GM12891 (cell line): Measurements from ENCODE around the gene DIP2C.
"Not testable (repeated sequence)": the region's sequence is repeated elsewhere in the genome, so short reads cannot be mapped to it uniquely, and the experiment has no call there.

Experiments
- DNase-seq: peaks from one replicate; pipeline ENCODE4 v3.0.0; 2011; ENCODE audit warnings: low spot score; ENCODE audit not compliant: insufficient read length
- FAIRE-seq: peaks from 2 replicates; lab custom pipeline; 2011; peaks lifted over from hg19 to GRCh38; lab: Jason Lieb, UNC
- PAX5 ChIP-seq: IDR thresholded peaks from 2 replicates; pipeline ENCODE4 v1.6.1; 2011; ENCODE audit warnings: low read length, moderate library complexity, mild to moderate bottlenecking; ENCODE audit not compliant: insufficient read depth, severe bottlenecking
- POLR2A ChIP-seq: IDR thresholded peaks from 2 replicates; pipeline ENCODE4 v1.6.1; 2011; ENCODE audit warnings: low read depth, low read length, control low read depth
- POLR2AphosphoS5 ChIP-seq: IDR thresholded peaks from 2 replicates; pipeline ENCODE4 v1.6.1; 2011; ENCODE audit warnings: low read depth, low read length, control low read depth
- POU2F2 ChIP-seq: IDR thresholded peaks from 2 replicates; pipeline ENCODE4 v1.6.1; 2011; ENCODE audit warnings: low read depth, mild to moderate bottlenecking, control low read depth, low read length, moderate library complexity
- SPI1 ChIP-seq: IDR thresholded peaks from 2 replicates; pipeline ENCODE4 v1.6.1; 2011; ENCODE audit warnings: low read depth, low read length, control low read depth
- TAF1 ChIP-seq: IDR thresholded peaks from 2 replicates; pipeline ENCODE4 v1.6.1; 2011; ENCODE audit warnings: low read depth, low read length, control low read depth

DIP2C gene

GRCh38 chr10:275680-276079 lies 413.8 kb downstream of the DIP2C start:
- no peak for FAIRE-seq
- DNase-seq, result no peak
- TF ChIP-seq POLR2AphosphoS5, result no peak
- no peak for TF ChIP-seq POU2F2
- no peak for TF ChIP-seq TAF1
- no peak for TF ChIP-seq SPI1
- no peak for TF ChIP-seq POLR2A
- no peak for TF ChIP-seq PAX5

- FAIRE-seq, result peak; percentile 26
- TF ChIP-seq POU2F2 (no peak), POLR2AphosphoS5 (no peak), POLR2A (no peak), TAF1 (no peak), PAX5 (no peak), SPI1 (no peak)
These were observed 414.6 kb downstream of the DIP2C start for GRCh38 chr10:274866-275265.

GRCh38 chr10:273088-273487 lies 416.4 kb downstream of the DIP2C start:
- no peak for FAIRE-seq
- no peak for TF ChIP-seq POLR2AphosphoS5
- TF ChIP-seq POU2F2, result no peak
- no peak for TF ChIP-seq PAX5
- TF ChIP-seq SPI1, result no peak
- no peak for TF ChIP-seq POLR2A
- TF ChIP-seq TAF1, result no peak
- DNase-seq, result no peak

More at GRCh38 chr10:274866-275265, 414.6 kb downstream of the DIP2C start:
- no peak for DNase-seq

GRCh38 chr10:271722-272121 lies 417.7 kb downstream of the DIP2C start:
- FAIRE-seq (no peak), DNase-seq (no peak)
- no peak for TF ChIP-seq PAX5
- TF ChIP-seq POU2F2, result no peak
- no peak for TF ChIP-seq POLR2A

GRCh38 chr10:271201-271600 lies 418.3 kb downstream of the DIP2C start:
- DNase-seq, result no peak
- FAIRE-seq, result no peak
- TF ChIP-seq SPI1, result no peak
- no peak for TF ChIP-seq TAF1
- TF ChIP-seq PAX5, result no peak
- no peak for TF ChIP-seq POLR2A
- no peak for TF ChIP-seq POU2F2
- TF ChIP-seq POLR2AphosphoS5, result no peak

GRCh38 chr10:269440-270074 lies 419.9 kb downstream of the DIP2C start:
- no peak for DNase-seq
- TF ChIP-seq PAX5, result no peak
- no peak for TF ChIP-seq POLR2A
- TF ChIP-seq TAF1, result no peak
- TF ChIP-seq SPI1, result no peak
- TF ChIP-seq POLR2AphosphoS5, result no peak
- TF ChIP-seq POU2F2, result no peak
- no peak for FAIRE-seq

- no peak for TF ChIP-seq TAF1
- no peak for TF ChIP-seq POU2F2
- no peak for TF ChIP-seq PAX5
- TF ChIP-seq POLR2AphosphoS5, result no peak
- FAIRE-seq, result no peak
- DNase-seq, result no peak
These were observed 421.8 kb downstream of the DIP2C start for GRCh38 chr10:267705-268104.

GRCh38 chr10:266974-267425 lies 422.5 kb downstream of the DIP2C start:
- DNase-seq (no peak), FAIRE-seq (no peak)
- TF ChIP-seq POLR2AphosphoS5, result no peak
- no peak for TF ChIP-seq TAF1
- TF ChIP-seq SPI1, result no peak
- TF ChIP-seq POLR2A, result no peak
- no peak for TF ChIP-seq PAX5
- no peak for TF ChIP-seq POU2F2

- not testable (repeated sequence) for DNase-seq, FAIRE-seq
These were observed 423.5 kb downstream of the DIP2C start for GRCh38 chr10:265816-266588.

GRCh38 chr10:265074-265440 lies 424.4 kb downstream of the DIP2C start:
- peak; percentile 94 for FAIRE-seq
- not testable (repeated sequence) for DNase-seq

- DNase-seq, FAIRE-seq: not testable (repeated sequence)
These were observed 425.1 kb downstream of the DIP2C start for GRCh38 chr10:264160-265073.
